ENCODE results near the gene CHD9.

Gene CHD9

DNA sequence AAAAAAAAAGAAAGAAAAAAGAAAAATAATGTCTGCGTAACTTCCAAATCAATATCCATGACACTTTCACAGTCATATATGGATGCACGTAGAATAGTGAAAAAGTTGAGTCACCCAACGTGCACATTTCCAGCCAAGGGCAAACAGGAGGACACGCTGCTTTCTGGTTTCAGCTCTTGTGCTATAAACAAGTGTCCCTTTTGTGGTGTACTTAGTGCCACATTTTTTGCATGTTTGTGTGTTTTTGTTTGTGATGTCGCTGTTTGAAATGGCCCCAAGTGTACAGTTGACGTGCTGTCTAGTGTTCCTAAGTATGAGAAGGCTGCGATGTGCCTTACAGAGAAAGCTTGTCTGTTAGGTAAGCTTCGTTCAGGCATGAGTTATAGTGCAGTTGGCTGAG is 2.9 kb downstream of the CHD9 start:
- TF ChIP-seq POLR2AphosphoS5 (IDR thresholded peaks at IDR 0.05; ENCODE audit: low read depth, low read length) (no peak), SIN3A (IDR thresholded peaks at IDR 0.05; ENCODE audit: borderline replicate concordance, insufficient read depth, low read length) (no peak), FOXP2 (optimal IDR thresholded peaks at IDR 0.05; ENCODE audit: borderline replicate concordance, extremely low read depth, extremely low read length, insufficient read depth) (no peak), TAF1 (IDR thresholded peaks at IDR 0.05; ENCODE audit: borderline replicate concordance, insufficient read depth, low read length) (no peak)
- TF ChIP-seq, protein P1, sequence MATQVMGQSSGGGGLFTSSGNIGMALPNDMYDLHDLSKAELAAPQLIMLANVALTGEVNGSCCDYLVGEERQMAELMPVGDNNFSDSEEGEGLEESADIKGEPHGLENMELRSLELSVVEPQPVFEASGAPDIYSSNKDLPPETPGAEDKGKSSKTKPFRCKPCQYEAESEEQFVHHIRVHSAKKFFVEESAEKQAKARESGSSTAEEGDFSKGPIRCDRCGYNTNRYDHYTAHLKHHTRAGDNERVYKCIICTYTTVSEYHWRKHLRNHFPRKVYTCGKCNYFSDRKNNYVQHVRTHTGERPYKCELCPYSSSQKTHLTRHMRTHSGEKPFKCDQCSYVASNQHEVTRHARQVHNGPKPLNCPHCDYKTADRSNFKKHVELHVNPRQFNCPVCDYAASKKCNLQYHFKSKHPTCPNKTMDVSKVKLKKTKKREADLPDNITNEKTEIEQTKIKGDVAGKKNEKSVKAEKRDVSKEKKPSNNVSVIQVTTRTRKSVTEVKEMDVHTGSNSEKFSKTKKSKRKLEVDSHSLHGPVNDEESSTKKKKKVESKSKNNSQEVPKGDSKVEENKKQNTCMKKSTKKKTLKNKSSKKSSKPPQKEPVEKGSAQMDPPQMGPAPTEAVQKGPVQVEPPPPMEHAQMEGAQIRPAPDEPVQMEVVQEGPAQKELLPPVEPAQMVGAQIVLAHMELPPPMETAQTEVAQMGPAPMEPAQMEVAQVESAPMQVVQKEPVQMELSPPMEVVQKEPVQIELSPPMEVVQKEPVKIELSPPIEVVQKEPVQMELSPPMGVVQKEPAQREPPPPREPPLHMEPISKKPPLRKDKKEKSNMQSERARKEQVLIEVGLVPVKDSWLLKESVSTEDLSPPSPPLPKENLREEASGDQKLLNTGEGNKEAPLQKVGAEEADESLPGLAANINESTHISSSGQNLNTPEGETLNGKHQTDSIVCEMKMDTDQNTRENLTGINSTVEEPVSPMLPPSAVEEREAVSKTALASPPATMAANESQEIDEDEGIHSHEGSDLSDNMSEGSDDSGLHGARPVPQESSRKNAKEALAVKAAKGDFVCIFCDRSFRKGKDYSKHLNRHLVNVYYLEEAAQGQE (IDR thresholded peaks at IDR 0.05; ENCODE audit: insufficient read depth in 1 of 2, low read depth in 2 of 2, low read length in 2 of 2), result no peak

DNA sequence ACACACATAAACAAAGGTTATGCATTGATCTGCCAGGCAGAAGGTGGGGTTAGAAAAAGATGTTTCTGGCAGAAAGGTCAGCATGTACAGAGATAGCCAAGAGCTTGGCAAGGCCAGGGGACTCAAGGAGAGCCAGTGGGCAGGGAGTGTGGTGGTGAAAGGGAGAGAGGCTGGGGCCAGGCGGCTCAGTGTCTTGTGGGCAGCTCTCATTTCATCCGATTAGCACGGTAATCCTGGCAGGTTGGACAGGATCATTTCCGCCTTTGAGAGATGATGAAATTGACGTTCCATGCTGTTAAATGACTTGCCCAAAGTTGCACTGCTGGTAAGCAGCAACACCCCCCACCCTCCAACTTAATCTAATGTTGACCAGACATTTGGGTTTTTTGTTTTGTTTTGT is 3.6 kb downstream of the CHD9 start:
- TF ChIP-seq SIN3A (IDR thresholded peaks at IDR 0.05; ENCODE audit: borderline replicate concordance, insufficient read depth, low read length) (no peak), FOXP2 (optimal IDR thresholded peaks at IDR 0.05; ENCODE audit: borderline replicate concordance, extremely low read depth, extremely low read length, insufficient read depth) (no peak), POLR2AphosphoS5 (IDR thresholded peaks at IDR 0.05; ENCODE audit: low read depth, low read length) (no peak), TAF1 (IDR thresholded peaks at IDR 0.05; ENCODE audit: borderline replicate concordance, insufficient read depth, low read length) (no peak)
- TF ChIP-seq, protein P1 (IDR thresholded peaks at IDR 0.05; ENCODE audit: insufficient read depth in 1 of 2, low read depth in 2 of 2, low read length in 2 of 2), result no peak

DNA sequence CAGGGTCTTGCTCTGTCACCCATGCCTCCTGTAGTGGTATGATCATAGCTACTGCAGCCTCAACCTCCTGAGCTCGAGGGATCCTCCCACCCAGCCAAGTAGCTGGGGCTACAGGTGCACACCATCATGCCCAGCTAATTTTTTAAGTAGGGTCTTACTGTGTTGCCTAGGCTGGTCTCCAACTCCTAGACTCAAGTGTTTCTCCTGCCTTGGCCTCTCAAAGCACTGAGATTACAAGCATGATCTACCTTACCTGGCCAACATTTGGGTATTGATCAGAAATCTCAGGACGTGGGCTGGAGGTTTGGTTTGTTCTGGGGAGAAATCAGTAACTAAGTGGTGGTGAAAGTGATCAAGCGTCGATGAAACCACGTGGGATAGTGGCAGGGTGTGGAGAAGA is 4.1 kb downstream of the CHD9 start:
- TF ChIP-seq, protein P1 (IDR thresholded peaks at IDR 0.05; ENCODE audit: insufficient read depth in 1 of 2, low read depth in 2 of 2, low read length in 2 of 2), result no peak
- TF ChIP-seq SIN3A (IDR thresholded peaks at IDR 0.05; ENCODE audit: borderline replicate concordance, insufficient read depth, low read length) (no peak), FOXP2 (optimal IDR thresholded peaks at IDR 0.05; ENCODE audit: borderline replicate concordance, extremely low read depth, extremely low read length, insufficient read depth) (no peak), TAF1 (IDR thresholded peaks at IDR 0.05; ENCODE audit: borderline replicate concordance, insufficient read depth, low read length) (no peak), POLR2AphosphoS5 (IDR thresholded peaks at IDR 0.05; ENCODE audit: low read depth, low read length) (no peak)

DNA sequence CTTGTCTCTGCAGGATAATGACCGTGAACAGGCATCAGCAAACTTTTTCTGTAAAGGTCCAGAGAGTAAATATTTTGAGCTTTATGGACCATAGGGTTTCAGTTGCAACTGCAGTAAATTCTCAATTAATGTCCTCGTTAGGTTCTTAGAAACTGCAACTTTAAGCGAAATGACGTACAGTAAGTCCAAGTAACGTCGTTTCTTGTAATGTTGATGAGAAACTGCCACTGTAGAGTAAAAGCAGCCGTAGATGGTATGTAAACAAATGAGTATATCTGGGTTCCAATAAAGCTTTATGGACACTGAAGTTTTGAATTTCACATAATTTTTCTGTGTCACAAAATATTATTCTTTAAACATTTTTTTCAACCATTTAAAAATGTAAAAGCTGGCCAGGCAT is 4.9 kb downstream of the CHD9 start:
- no peak for TF ChIP-seq FOXP2 (optimal IDR thresholded peaks at IDR 0.05; ENCODE audit: borderline replicate concordance, extremely low read depth, extremely low read length, insufficient read depth)

DNA sequence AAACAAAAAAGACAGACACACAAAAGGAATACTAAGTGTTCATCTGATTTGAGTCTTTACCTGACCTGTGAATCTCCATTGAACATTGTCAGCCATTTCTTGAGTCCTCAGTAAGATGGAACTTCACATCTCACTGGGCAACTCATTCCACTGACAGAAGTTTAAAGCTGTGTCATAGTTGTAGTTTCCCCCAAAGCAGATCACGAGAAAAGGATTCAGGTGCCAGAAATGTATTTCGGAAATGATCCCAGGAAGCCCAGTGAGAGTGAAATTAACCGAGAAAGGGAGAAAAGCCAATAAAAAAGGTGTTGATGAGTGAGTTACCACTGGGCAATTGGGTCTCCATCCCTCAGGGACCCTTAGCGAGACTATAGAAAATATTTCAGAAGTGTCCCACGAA is 6.5 kb downstream of the CHD9 start:
- TF ChIP-seq POLR2AphosphoS5 (IDR thresholded peaks at IDR 0.05; ENCODE audit: low read depth, low read length) (no peak), TAF1 (IDR thresholded peaks at IDR 0.05; ENCODE audit: borderline replicate concordance, insufficient read depth, low read length) (no peak), SIN3A (IDR thresholded peaks at IDR 0.05; ENCODE audit: borderline replicate concordance, insufficient read depth, low read length) (no peak), FOXP2 (optimal IDR thresholded peaks at IDR 0.05; ENCODE audit: borderline replicate concordance, extremely low read depth, extremely low read length, insufficient read depth) (no peak)
- TF ChIP-seq, protein P1 (IDR thresholded peaks at IDR 0.05; ENCODE audit: insufficient read depth in 1 of 2, low read depth in 2 of 2, low read length in 2 of 2), result no peak

All from PFSK-1 (cell line).